Measurements from ENCODE around the gene GINS1.

DNA sequence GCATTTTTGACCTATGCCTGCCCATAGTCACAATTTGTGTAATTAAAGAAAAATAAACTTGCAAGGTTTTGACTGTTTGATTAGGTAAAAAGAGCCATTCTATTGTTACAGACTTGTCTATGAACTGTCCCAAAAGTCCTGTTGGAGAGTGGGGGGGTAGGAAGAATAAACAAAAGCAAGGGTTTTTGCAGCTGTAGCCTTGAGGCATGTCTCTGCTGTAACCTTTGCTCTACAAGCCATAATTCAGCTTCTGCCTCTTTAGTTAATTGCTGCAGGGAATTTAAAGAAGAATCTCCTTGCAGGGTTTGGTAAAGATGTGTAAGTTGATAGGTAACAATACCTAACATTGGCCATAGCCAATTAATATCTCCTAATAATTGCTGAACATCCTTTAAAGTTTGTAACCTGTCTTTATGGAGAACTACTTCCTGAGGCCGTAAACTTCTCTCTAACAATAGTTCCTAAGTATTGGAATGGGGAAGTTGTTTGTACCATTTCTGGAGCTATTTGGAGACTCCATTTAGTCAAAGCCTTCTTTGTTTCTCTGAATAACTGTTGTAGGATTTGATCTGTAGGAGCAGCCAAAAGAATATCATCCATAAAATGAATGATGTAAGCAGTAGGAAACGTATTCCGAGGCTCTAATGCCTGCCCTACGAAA is 9.0 kb upstream of the GINS1 start:
- no peak for TF ChIP-seq TAF1 (conservative IDR thresholded peaks at IDR 0.05)
- no peak for TF ChIP-seq CTCF (IDR thresholded peaks at IDR 0.05; ENCODE audit: low read depth, low read length, missing input control)
- TF ChIP-seq ZBTB33 (IDR thresholded peaks at IDR 0.05), result no peak
- no peak for TF ChIP-seq EGR1 (IDR thresholded peaks at IDR 0.05; ENCODE audit: low read depth in 2 of 2)
- TF ChIP-seq YY1 (IDR thresholded peaks at IDR 0.05), result no peak
- no peak for TF ChIP-seq GABPA (IDR thresholded peaks at IDR 0.05 in 1 of 2, conservative IDR thresholded peaks at IDR 0.05 in 1 of 2)
- TF ChIP-seq HNF4A (conservative IDR thresholded peaks at IDR 0.05), result no peak
- TF ChIP-seq SP1 (IDR thresholded peaks at IDR 0.05), result no peak
- TF ChIP-seq REST (IDR thresholded peaks at IDR 0.05), result no peak
- TF ChIP-seq JUND (IDR thresholded peaks at IDR 0.05), result no peak
- TF ChIP-seq MAX (IDR thresholded peaks at IDR 0.05), result no peak
- TF ChIP-seq, protein P1, sequence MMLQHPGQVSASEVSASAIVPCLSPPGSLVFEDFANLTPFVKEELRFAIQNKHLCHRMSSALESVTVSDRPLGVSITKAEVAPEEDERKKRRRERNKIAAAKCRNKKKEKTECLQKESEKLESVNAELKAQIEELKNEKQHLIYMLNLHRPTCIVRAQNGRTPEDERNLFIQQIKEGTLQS (IDR thresholded peaks at IDR 0.05), result no peak
- no peak for TF ChIP-seq RAD21 (IDR thresholded peaks at IDR 0.05)
- TF ChIP-seq RXRA (IDR thresholded peaks at IDR 0.05), result no peak
